AG04449 (cell line): Measurements from ENCODE around the gene AANAT.

Experiments
- CTCF ChIA-PET: fragments of 350-600 bp; formaldehyde crosslinking; extraction: SDS; loops from one replicate; lab custom pipeline; 2021; ENCODE audit warnings: antibody characterized with exemption; lab: Yijun Ruan, JAX
- POLR2A ChIA-PET: fragments of 400-600, 350-600 bp; formaldehyde crosslinking; extraction: SDS; loops from one replicate; lab custom pipeline; 2020; ENCODE audit warnings: antibody characterized with exemption, inconsistent platforms; lab: Yijun Ruan, JAX
- DNase-seq: peaks from one replicate; pipeline ENCODE4 v3.0.0-alpha.2; 2010; ENCODE audit warnings: low read depth, low spot score
- H3K4me3 ChIP-seq: 2 replicates; pipeline ENCODE4 v1.5.1; 2011; ENCODE audit warnings: low read depth, mild to moderate bottlenecking, control low read depth, low read length
- CTCF ChIP-seq: IDR thresholded peaks from one replicate; pipeline ENCODE4 v1.5.1; 2011; ENCODE audit warnings: mild to moderate bottlenecking, moderate library complexity, low read length, control low read depth, inconsistent platforms; ENCODE audit not compliant: insufficient read depth; ENCODE audit errors: missing control alignments

Gene AANAT

GRCh38 chr17:76468634-76469010, 1.2 kb downstream of the AANAT start:
- POLR2A ChIA-PET = no interaction called here
- CTCF ChIA-PET = interaction anchor here (0.7 to 34.4 kb wide), 4 partner anchors 9 to 78 kb away, joined by 3 to 1209 read pairs (median 50); partner anchors contain the start of genes RHBDF2 and UBE2O
- H3K4me3 ChIP-seq = no peak overlapping the region
- no peak for TF ChIP-seq CTCF
- no peak for DNase-seq

GRCh38 chr17:76469076-76469990, 1.9 kb downstream of the AANAT start:
- CTCF ChIA-PET = interaction anchor here (0.7 to 34.4 kb wide), 4 partner anchors 13 to 78 kb away, joined by 3 to 1209 read pairs (median 36); partner anchors contain the start of genes RHBDF2 and UBE2O
- no peak for TF ChIP-seq CTCF
- POLR2A ChIA-PET = no interaction called here
- no peak overlapping the region for H3K4me3 ChIP-seq
- DNase-seq = no peak

- ChIA-PET CTCF (interaction anchor here (1.1 to 34.4 kb wide), 3 partner anchors 14 to 72 kb away, joined by 3 to 1209 read pairs (median 69); partner anchors contain the start of genes RHBDF2 and UBE2O), POLR2A (no interaction called here)
- DNase-seq = no peak
- TF ChIP-seq CTCF = no peak
- no peak overlapping the region for H3K4me3 ChIP-seq
Measured at GRCh38 chr17:76469991-76470739, 2.8 kb downstream of the AANAT start.

GRCh38 chr17:76471498-76472257, 4.3 kb downstream of the AANAT start:
- no peak for DNase-seq
- ChIA-PET CTCF (interaction anchor here (1.5 to 34.4 kb wide), 2 partner anchors 13 to 27 kb away, joined by 4 to 1209 read pairs; partner anchors contain the start of gene RHBDF2), POLR2A (no interaction called here)
- no peak overlapping the region for H3K4me3 ChIP-seq
- TF ChIP-seq CTCF = no peak

- CTCF ChIA-PET = interaction anchor here (1.5 to 34.4 kb wide), 2 partner anchors 14 to 26 kb away, joined by 4 to 1209 read pairs; partner anchors contain the start of gene RHBDF2
- no peak for TF ChIP-seq CTCF
- H3K4me3 ChIP-seq = no peak overlapping the region
- POLR2A ChIA-PET = no interaction called here
- no peak for DNase-seq
Measured at GRCh38 chr17:76472258-76472645, 4.8 kb downstream of the AANAT start.
